Type B pancreatic cell (in vitro differentiated cells): ENCODE measurements around the gene FFAR4. TPM values are rescaled to one million over a fixed set of nuclear protein-coding genes. Genes with fewer than 3 reads are reported as not detected.
"Not testable (repeated sequence)": the region's sequence is repeated elsewhere in the genome, so short reads cannot be mapped to it uniquely, and the experiment has no call there.

ENCODE experiments used
- DNase-seq: peaks from one replicate; pipeline ENCODE4 v3.0.0; 2021; ENCODE audit warnings: mixed read lengths; ENCODE audit not compliant: unreplicated experiment; ENCODE audit errors: extremely low spot score
- H3K27ac Mint-ChIP-seq: 2 replicates; pipeline ENCODE4 v1.8.0; 2021; ENCODE audit warnings: mild to moderate bottlenecking, mixed read lengths
- H3K27me3 Mint-ChIP-seq: 2 replicates; pipeline ENCODE4 v1.8.0; 2021; ENCODE audit warnings: mixed read lengths
- H3K36me3 Mint-ChIP-seq: 2 replicates; pipeline ENCODE4 v1.8.0; 2021; ENCODE audit warnings: mixed read lengths
- H3K4me1 Mint-ChIP-seq: one replicate; pipeline ENCODE4 v1.8.0; 2021; ENCODE audit warnings: mixed read lengths; ENCODE audit not compliant: unreplicated experiment
- H3K4me3 Mint-ChIP-seq: 2 replicates; pipeline ENCODE4 v1.8.0; 2021; ENCODE audit warnings: mild to moderate bottlenecking, mixed read lengths
- H3K9me3 Mint-ChIP-seq: 2 replicates; pipeline ENCODE4 v1.8.0; 2021; ENCODE audit warnings: mixed read lengths
- CTCF ChIP-seq: fragments of 200-600 bp; sonication (generic); conservative IDR thresholded peaks from 2 replicates; pipeline ENCODE4 v1.5.0; 2021; ENCODE audit warnings: antibody characterized with exemption, mild to moderate bottlenecking
- long read RNA-seq: library from polyadenylated mRNA; unstranded; transcript quantifications from one replicate; pipeline ENCODE4 v2.0.0, GENCODE V29; 2020
- total RNA-seq: library from RNA; stranded (reverse); gene quantifications from 2 replicates; pipeline ENCODE4 v1.2.1, GENCODE V29; 2021; ENCODE audit warnings: low replicate concordance

Gene FFAR4
- 0.70 and 1.2 TPM in 2 replicates for total RNA-seq
- long read RNA-seq, partial matches to known transcripts, result 0 of 2 reads
- long read RNA-seq, other reads (novel, unspliced or antisense), result 1 of 2 reads

GRCh38 chr10:93566435-93567276, at the start of gene FFAR4:
FFAR4 (plus strand) TSS chr10:93566665; CDS start chr10:93566721, 56 bp downstream.
- Mint-ChIP-seq H3K27ac (no peak within 1 kb of the TSS), H3K4me1 (peaks cover 12% of the 10 kb centered on the region)
- DNase-seq, result no peak

GRCh38 chr10:93518531-93518930, 47.9 kb upstream of the FFAR4 start:
- Mint-ChIP-seq H3K9me3 (no peaks in the 10 kb centered on the region), H3K36me3 (peaks cover 38% of the 10 kb centered on the region), H3K4me1 (no peaks in the 10 kb centered on the region), H3K27me3 (no peaks in the 10 kb centered on the region), H3K27ac (no peak overlapping the region), H3K4me3 (no peak overlapping the region)
- no peak for DNase-seq
- TF ChIP-seq CTCF, result no peak

More at GRCh38 chr10:93566435-93567276, at the start of gene FFAR4:
- Mint-ChIP-seq H3K9me3 (no peaks in the 10 kb centered on the region), H3K4me3 (peak within 1 kb of the TSS; percentile 87), H3K27me3 (peaks cover 77% of the 10 kb centered on the region), H3K36me3 (no peaks in the 10 kb centered on the region)
- TF ChIP-seq CTCF, result no peak

GRCh38 chr10:93535293-93535692, 31.2 kb upstream of the FFAR4 start:
- no peak overlapping the region for H3K27ac Mint-ChIP-seq
- no peaks in the 10 kb centered on the region for H3K36me3 Mint-ChIP-seq
- H3K4me3 Mint-ChIP-seq, result no peak overlapping the region
- H3K9me3 Mint-ChIP-seq, result no peaks in the 10 kb centered on the region
- no peak for TF ChIP-seq CTCF
- H3K27me3 Mint-ChIP-seq, result peaks cover 24% of the 10 kb centered on the region
- no peak for DNase-seq
- H3K4me1 Mint-ChIP-seq, result no peaks in the 10 kb centered on the region

GRCh38 chr10:93540871-93541270, 25.6 kb upstream of the FFAR4 start:
- not testable (repeated sequence) for H3K4me3 Mint-ChIP-seq, H3K9me3 Mint-ChIP-seq, H3K27ac Mint-ChIP-seq, DNase-seq, H3K36me3 Mint-ChIP-seq, H3K4me1 Mint-ChIP-seq
- peaks cover 34% of the 10 kb centered on the region for H3K27me3 Mint-ChIP-seq

- no peak for DNase-seq
- no peaks in the 10 kb centered on the region for H3K9me3 Mint-ChIP-seq
- H3K4me1 Mint-ChIP-seq, result peaks cover 9% of the 10 kb centered on the region
- H3K4me3 Mint-ChIP-seq, result no peak overlapping the region
- no peak overlapping the region for H3K27ac Mint-ChIP-seq
- no peaks in the 10 kb centered on the region for H3K36me3 Mint-ChIP-seq
- H3K27me3 Mint-ChIP-seq, result peaks cover 38% of the 10 kb centered on the region
- peak; percentile 88 for TF ChIP-seq CTCF
These were observed 24.8 kb upstream of the FFAR4 start for GRCh38 chr10:93541402-93542357.
